Activated naive CD4-positive, alpha-beta T cell treated with Interleukin-2 at 50 U/mL for 16 hours (primary cell): ENCODE results near the gene GIGYF2.
"Not testable (repeated sequence)": the region's sequence is repeated elsewhere in the genome, so short reads cannot be mapped to it uniquely, and the experiment has no call there.

Source experiments
- DNase-seq: peaks from one replicate; pipeline ENCODE4 v3.0.0-alpha.2; 2020

GIGYF2 gene

DNA sequence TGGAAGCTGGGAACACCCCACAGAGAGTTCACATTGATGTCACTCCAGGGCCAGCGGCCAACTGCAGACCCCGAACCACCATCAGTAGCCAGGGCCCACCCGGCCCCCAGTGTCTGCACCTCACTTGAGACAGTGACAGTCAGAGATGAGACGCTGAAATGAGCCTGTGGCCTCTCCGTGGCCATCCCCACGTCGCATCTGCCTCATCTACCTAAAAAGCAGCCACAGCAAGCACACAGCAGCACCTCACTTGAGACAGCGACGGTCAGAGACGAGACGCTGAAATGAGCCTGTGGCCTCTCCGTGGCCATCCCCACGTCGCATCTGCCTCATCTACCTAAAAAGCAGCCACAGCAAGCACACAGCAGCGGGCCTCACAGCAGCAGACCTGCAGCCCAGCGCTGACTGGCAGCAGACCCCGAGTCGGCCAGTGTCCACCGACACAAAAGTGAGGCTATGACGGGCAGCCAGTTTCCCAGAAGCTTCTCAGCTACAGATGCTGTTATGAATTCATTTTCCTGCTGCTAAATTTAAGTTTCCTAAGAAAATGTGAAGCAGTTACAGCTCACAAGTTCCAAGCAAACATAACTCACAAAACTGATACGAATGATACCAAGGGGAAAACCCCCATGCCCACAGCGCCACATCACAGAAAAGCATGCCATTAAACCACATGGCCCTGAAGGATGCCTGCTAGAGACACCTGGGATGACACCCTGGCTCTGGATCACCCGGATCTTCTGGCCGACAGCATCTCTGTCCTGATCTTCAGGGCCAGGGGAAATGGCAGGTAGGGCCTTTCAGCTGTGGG, 200.7 kb downstream of the GIGYF2 start:
- peak; percentile 37 for DNase-seq

DNA sequence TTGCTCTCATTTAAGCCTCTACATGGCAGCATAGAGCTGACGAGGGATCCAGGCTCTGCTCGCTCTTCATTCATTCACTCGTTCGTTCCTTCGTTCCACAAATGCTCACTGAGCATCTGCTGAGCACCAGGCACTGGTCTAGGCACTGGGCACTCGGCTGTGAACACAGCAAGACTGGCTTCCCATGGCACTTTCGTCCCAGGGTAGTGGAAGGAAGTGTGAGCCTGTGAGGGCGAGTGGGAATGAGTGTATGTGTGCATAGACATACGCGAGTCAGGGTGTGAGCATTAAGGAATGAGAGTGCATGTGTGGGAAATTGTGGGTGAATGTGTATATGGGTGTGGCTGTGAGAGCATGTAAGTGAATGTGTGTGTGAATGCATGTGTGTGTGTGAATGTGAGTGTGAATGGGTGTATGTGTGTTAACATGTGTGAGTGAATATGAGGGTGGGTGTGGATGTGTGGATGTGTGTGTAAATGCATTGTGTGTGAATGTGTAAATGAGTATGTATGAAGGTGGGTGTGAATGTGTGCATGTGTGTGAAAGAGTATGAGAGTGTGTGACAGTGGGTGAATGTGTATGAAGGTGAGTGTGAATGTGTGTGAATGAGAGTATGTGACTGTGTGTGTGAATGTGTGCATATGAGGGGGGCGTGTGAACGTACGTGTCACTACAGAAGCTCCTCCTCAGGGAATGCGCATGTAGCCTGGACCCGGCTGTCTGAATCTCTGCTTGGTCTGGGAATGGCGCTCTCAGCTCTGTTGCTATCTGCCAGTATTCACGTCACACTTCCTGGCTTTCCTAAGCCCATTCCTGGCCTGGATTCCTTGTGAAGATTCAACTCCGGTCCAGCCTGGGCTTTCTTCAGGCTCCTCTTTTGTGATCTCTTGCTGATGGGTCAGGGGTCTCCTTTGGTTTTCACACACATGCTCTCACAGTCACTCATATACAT, 201.7 kb downstream of the GIGYF2 start:
- no peak for DNase-seq

DNA sequence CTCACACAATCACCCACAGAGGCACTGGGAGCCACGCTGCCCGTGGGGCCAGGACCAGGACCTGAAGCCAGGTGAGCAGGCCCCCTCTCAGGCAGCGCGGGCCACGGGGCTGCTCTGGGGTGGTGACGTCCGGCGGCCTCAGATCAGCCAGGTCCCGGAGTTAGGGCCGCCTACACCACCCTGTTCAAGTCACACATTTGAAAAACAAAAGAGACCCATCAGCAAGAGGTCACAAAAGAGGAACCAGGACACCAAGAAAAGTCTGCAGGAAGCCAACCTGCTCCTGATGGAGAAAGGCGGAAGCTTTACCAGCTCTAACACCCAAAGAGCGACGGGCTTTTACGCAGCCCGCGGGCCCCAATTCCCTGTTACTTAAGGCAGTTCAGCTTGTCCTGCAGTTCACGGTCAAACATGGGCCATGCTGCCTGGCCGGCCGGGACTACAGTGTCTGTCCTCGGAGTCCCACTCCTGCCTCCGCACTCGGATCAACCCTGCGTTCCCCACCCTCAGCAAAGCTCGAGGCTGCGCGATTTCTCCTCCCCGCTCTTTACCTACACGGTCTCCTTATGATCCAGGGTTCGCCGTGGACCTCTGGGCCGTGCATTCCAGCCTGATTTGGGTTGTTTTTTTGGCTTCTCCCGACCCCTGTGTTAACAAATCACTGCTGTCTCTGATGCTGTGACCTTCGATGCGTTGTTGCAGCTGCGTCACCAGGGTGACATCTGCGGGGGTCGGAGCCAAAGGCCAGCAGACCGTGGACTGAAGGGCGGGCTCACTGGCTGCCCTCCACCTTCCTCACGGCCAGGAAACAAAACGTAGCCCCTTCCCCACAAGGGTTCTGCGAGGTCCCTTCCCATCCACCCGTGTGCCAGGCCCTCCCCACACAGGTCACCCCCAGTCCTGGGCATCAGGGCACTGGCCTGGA, 203.9 kb downstream of the GIGYF2 start:
- DNase-seq: no peak

DNA sequence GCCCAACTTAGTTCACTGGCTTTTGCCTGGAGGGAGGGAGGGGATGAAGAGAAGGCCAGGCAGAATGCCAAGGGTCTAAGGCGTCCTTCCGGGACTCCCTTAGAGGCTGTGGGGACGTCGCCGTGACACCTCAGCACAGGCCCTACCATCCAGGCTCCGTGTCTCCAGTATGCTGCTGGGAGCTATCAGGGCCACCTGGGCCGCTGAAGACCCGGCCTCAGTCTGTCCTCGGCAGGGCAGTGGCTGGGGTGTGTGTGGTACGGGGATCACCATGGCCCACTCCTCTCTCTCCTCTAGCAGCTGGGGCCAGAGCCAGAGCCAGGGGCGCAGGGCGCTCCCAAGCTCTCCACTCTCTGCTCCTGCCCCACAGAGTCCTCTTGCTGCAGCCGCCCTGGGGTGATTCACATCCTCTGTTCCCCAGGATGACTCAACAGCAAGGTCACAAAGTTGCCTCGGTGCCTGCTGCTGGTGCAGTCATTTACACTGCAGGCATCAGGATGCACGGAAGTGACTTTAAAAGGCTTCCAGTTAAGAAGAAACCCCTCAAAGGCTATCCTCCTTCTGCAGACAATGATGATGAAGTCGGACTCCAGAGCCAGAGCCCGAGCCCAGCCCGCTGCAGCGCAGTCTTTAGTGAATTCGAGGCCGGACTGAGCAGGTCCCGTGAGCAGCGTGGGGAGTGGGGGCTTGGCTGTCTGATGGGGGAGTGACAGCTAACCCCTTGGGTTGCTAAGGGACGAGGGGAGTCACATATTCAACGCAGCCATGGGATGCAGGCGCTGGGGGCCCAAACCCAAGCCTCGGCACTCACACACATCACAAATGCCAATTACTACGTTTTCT, 204.8 kb downstream of the GIGYF2 start:
- peak; percentile 32 for DNase-seq

DNA sequence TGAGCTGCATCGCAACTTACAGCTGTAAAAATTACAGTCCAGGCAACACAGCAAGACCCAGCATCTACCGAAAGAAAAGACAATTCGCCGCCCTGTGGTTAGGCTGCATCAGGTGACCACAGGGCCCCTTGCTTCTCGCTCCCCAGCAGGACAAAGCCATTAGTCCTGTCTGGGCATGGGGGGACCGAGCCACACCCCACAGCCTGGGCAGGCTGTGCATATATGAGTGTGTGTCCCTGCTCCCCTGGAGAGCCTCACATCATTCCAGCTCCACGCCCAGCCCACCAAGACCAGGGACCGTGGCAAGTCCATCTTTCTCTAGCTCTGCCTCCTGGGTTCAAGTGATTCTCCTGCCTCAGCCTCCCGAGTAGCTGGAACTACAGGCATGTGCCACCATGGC, 206.9 kb downstream of the GIGYF2 start:
- DNase-seq: no peak

DNA sequence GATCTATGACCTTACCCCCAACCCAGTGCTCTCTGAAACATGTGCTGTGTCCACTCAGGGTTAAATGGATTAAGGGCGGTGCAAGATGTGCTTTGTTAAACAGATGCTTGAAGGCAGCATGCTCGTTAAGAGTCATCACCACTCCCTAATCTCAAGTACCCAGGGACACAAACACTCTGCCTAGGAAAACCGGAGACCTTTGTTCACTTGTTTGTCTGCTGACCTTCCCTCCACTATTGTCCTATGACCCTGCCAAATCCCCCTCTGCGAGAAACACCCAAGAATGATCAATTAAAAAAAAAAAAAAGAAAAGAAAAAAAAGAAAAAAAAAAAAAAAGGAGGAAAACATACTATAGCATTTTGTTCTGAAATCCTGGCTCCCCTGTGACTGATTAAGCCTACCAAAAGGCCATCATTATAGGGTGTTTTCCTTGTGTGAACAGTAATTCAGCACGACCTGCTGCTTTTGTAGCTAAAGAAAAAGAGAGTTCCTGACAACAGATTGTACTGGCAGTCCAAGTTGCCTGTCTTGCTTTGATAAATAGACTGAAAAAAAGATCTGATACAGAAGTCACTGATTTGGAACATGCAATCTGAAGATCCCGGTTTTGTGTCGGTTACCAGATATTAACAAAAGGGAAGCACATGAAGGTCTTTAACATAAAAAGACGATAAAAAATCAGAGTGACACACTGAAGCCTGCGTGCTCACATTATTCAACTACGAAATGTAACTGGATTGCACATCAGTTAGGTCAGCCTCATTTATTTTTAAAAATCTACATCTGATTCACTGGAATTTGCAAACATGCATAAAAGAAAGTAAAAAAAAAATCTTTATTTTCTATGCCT, 210.0 kb downstream of the GIGYF2 start:
- not testable (repeated sequence) for DNase-seq

DNA sequence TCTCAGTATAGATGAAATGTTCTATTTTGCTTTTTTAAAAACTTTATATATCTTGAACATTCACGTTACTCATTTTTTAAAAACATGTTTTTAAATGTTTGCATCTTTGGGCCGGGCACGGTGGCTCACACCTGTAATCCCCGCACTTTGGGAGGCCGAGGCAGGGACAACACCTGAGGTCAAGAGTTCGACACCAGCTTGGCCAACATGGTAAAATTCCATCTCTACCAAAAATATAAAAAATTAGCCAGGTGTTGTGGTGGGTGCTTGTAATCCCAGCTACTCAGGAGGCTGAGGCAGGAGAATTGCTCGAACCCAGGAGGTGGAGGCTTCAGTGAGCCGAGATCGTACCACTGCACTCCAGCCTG, 210.6 kb downstream of the GIGYF2 start:
- not testable (repeated sequence) for DNase-seq

DNA sequence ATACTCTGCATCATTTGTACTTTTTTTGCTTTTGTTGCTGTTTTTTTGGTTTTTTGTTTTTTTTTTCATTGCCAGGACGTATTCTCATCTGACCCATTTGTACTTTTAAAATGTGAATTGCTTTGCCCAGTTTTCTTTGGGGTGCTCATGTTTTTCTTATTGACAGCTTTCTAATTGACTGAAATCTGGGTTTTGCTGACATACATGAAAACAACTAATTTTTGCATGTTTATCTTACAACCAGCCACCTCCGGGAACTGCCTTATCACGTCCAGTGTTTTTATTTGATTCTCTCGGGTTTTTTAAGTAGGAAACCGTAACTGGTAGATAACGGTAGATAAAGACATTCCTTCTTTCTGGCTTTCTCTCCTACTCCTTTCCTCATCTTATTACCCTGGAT, 211.6 kb downstream of the GIGYF2 start:
- no peak for DNase-seq
